NT2/D1 (cell line): ENCODE results near the gene CENPF.

Experiments used
- DNase-seq: peaks from one replicate; pipeline ENCODE4 v3.0.0-alpha.2; 2011; ENCODE audit warnings: low read depth, low spot score
- H3K27me3 ChIP-seq: 2 replicates; pipeline ENCODE4 v1.6.0; 2011; ENCODE audit warnings: mild to moderate bottlenecking; ENCODE audit not compliant: insufficient read length, insufficient read depth
- H3K36me3 ChIP-seq: 2 replicates; pipeline ENCODE4 v1.6.1; 2011; ENCODE audit warnings: mild to moderate bottlenecking, low read length, mixed read lengths; ENCODE audit not compliant: insufficient read depth, insufficient read length
- H3K4me1 ChIP-seq: 2 replicates; pipeline ENCODE4 v1.5.1; 2011; ENCODE audit not compliant: insufficient read depth, insufficient read length
- H3K4me3 ChIP-seq: 2 replicates; pipeline ENCODE4 v1.5.1; 2011; ENCODE audit warnings: low read depth; ENCODE audit not compliant: insufficient read length
- H3K9ac ChIP-seq: 2 replicates; pipeline ENCODE4 v1.6.0; 2011; ENCODE audit warnings: low read depth; ENCODE audit not compliant: insufficient read length
- H3K9me3 ChIP-seq: 2 replicates; pipeline ENCODE4 v1.5.1; 2011; ENCODE audit warnings: mild to moderate bottlenecking, low read length; ENCODE audit not compliant: insufficient read depth
- SUZ12 ChIP-seq: IDR thresholded peaks from 2 replicates; pipeline ENCODE4 v1.6.1; 2011; ENCODE audit not compliant: insufficient read length, insufficient read depth; ENCODE audit errors: extremely low read depth
- YY1 ChIP-seq: IDR thresholded peaks from 2 replicates; pipeline ENCODE4 v1.6.1; 2011; ENCODE audit not compliant: insufficient read length, insufficient read depth
- ZNF274 ChIP-seq: IDR thresholded peaks from 2 replicates; pipeline ENCODE4 v1.6.1; 2011; ENCODE audit warnings: mild to moderate bottlenecking, low read depth, low read length

CENPF gene

DNA sequence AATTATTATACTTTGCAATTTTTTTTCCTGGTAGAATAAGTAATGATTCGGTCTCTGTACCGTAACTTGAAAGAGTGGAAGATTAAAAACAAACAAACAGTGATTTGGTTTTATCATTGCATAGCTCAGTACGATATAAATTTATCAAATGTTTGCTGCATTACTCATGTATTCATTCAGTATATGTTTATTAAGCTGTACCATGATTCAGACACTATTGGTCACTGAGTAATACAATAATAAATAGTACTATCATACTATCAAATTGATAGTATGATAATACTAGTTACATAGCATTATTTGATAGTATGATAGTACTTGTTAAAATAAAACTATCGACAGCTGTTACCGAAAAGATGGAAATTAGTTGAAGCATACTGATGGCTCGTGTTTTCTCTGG is 12.1 kb downstream of the CENPF start:
- DNase-seq = no peak
- no peak overlapping the region for H3K9ac ChIP-seq
- no peak overlapping the region for H3K4me3 ChIP-seq
- H3K36me3 ChIP-seq = peaks cover 64% of the 10 kb centered on the region
- no peaks in the 10 kb centered on the region for H3K9me3 ChIP-seq
- no peaks in the 10 kb centered on the region for H3K4me1 ChIP-seq
- H3K27me3 ChIP-seq = no peaks in the 10 kb centered on the region
- no peak for TF ChIP-seq ZNF274

DNA sequence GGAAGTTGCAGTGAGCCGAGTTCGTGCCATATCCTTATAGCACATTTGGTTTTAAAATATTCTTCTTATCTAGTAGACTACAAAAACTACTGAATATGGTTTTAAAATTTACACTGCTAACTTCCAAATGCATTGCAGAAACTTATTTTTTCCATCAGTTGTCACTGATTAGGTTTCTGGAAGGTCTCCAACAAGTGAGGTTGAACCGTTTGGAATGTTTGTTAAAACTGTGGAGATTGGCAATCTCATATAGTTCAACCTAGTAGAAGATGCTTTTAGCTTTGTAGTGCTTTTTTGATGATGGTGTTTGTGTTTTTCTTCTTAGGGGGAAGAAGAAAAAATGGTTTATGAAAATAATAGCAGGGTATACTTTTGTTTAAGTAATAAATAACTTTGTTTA is 12.9 kb downstream of the CENPF start:
- Histone ChIP-seq H3K4me1 (no peaks in the 10 kb centered on the region), H3K4me3 (no peak overlapping the region), H3K27me3 (no peaks in the 10 kb centered on the region), H3K36me3 (peaks cover 72% of the 10 kb centered on the region), H3K9ac (no peak overlapping the region), H3K9me3 (no peaks in the 10 kb centered on the region)
- no peak for TF ChIP-seq YY1
- no peak for TF ChIP-seq ZNF274
- no peak for TF ChIP-seq SUZ12
- no peak for DNase-seq

- Histone ChIP-seq H3K36me3 (peaks cover 85% of the 10 kb centered on the region), H3K9ac (no peak overlapping the region), H3K4me1 (no peaks in the 10 kb centered on the region), H3K27me3 (no peaks in the 10 kb centered on the region), H3K4me3 (no peak overlapping the region), H3K9me3 (no peaks in the 10 kb centered on the region)
- no peak for DNase-seq
- TF ChIP-seq YY1 (no peak), SUZ12 (no peak), ZNF274 (no peak)
These were observed 14.3 kb downstream of the CENPF start for GRCh38 chr1:214617246-214617645.

DNA sequence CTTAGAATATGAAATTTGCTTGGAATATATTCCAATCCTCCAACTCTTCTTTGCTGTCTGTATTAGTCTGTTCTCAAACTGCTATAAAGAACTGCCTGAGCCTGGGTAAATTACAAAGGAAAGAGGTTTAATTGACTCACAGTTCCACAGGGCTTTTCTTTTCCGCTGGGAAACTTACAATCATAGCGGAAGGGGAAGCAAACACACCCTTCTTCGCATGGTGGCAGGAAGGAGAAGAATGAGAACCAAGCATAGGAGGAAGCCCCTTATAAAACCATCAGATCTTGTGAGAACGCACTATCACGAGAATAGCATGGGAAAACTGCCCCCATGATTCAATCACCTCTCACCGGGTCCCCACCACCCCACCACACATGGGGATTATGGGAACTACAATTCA is 14.8 kb downstream of the CENPF start:
- no peak overlapping the region for H3K9ac ChIP-seq
- no peak for DNase-seq
- no peaks in the 10 kb centered on the region for H3K9me3 ChIP-seq
- no peaks in the 10 kb centered on the region for H3K27me3 ChIP-seq
- TF ChIP-seq ZNF274 (no peak), YY1 (no peak), SUZ12 (no peak)
- H3K36me3 ChIP-seq = peaks cover 91% of the 10 kb centered on the region
- H3K4me1 ChIP-seq = no peaks in the 10 kb centered on the region
- no peak overlapping the region for H3K4me3 ChIP-seq

DNA sequence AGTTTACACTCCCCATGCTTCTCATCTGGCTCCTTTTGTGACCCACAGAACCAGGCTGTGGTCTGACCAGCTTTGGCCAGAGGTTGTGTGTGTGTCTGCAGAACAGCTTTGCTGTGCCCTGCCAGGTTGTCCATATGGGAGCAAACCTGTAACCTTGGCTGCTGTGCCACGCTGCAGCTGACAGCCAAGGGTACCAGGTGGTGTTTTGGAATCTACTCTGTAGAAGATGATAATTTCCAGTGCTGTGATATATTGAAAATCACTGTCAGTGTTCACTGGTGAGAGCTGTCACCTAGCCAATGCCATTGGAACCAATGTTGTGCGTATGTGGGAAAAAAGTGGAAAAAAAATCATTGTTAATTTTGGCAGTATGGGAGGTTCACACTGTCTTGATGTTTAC is 18.2 kb downstream of the CENPF start:
- no peaks in the 10 kb centered on the region for H3K27me3 ChIP-seq

GRCh38 chr1:214623430-214623829 is 20.4 kb downstream of the CENPF start:
- Histone ChIP-seq H3K27me3 (no peaks in the 10 kb centered on the region), H3K4me3 (no peak overlapping the region), H3K4me1 (no peaks in the 10 kb centered on the region), H3K9ac (no peak overlapping the region), H3K9me3 (no peaks in the 10 kb centered on the region), H3K36me3 (peaks cover 81% of the 10 kb centered on the region)
- TF ChIP-seq SUZ12 (no peak), YY1 (no peak), ZNF274 (no peak)
- DNase-seq = no peak

More for the DNA sequence above, 18.2 kb downstream of the CENPF start:
- peaks cover 88% of the 10 kb centered on the region for H3K36me3 ChIP-seq
- H3K9me3 ChIP-seq = no peaks in the 10 kb centered on the region
- no peak for DNase-seq
- no peaks in the 10 kb centered on the region for H3K4me1 ChIP-seq
- TF ChIP-seq SUZ12 = no peak
- no peak for TF ChIP-seq YY1
- TF ChIP-seq ZNF274 = no peak
- no peak overlapping the region for H3K9ac ChIP-seq
- no peak overlapping the region for H3K4me3 ChIP-seq

DNA sequence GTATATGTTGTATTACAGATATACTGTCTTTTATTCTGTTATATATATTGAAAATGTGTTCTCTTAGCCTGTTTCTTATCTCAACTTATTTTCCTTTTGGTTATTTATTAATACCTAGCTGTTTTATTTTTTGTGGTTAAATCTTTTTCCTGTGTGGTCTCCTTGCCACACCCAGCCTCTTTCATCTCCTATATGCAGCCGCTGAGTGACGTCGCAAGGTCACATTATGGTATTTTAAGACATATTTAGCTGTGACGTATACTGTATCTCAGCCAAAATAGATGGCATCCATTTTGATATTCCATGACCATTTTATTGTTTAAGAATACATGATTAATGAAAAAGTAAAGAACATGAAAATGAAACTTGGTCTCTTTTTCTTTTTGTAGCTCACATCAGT is 29.1 kb downstream of the CENPF start:
- TF ChIP-seq SUZ12 (no peak), ZNF274 (no peak), YY1 (no peak)
- Histone ChIP-seq H3K9ac (no peak overlapping the region), H3K4me1 (no peaks in the 10 kb centered on the region), H3K27me3 (no peaks in the 10 kb centered on the region), H3K4me3 (no peak overlapping the region), H3K9me3 (no peaks in the 10 kb centered on the region), H3K36me3 (peaks cover 90% of the 10 kb centered on the region)
- no peak for DNase-seq

DNA sequence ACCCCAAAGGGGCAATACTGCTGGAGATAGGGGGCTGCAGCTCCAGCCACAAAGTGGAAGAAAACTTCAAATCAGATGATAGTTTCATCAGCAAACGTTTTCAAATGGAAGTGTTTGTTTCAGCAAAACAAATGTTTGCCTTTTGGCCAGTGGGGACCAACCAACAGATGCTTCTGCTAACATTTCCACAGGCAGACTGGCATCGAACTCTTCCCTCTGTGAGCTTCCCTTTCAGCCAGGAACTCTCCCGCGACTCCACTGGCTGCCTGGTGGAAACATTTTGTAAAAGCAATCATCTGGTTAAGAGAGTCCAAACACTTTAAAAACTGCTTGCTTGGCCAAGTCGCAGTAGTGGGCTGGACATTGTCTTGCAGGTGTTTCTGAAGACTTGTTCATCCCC is 30.7 kb downstream of the CENPF start:
- Histone ChIP-seq H3K27me3 (no peaks in the 10 kb centered on the region), H3K36me3 (peaks cover 94% of the 10 kb centered on the region), H3K4me1 (no peaks in the 10 kb centered on the region), H3K4me3 (no peak overlapping the region), H3K9ac (no peak overlapping the region), H3K9me3 (no peaks in the 10 kb centered on the region)
- no peak for TF ChIP-seq SUZ12
- TF ChIP-seq ZNF274 = no peak
- TF ChIP-seq YY1 = no peak
- no peak for DNase-seq
